ENCODE results near the gene PRM3.
"Not testable (repeated sequence)": the region's sequence is repeated elsewhere in the genome, so short reads cannot be mapped to it uniquely, and the experiment has no call there.

DNA sequence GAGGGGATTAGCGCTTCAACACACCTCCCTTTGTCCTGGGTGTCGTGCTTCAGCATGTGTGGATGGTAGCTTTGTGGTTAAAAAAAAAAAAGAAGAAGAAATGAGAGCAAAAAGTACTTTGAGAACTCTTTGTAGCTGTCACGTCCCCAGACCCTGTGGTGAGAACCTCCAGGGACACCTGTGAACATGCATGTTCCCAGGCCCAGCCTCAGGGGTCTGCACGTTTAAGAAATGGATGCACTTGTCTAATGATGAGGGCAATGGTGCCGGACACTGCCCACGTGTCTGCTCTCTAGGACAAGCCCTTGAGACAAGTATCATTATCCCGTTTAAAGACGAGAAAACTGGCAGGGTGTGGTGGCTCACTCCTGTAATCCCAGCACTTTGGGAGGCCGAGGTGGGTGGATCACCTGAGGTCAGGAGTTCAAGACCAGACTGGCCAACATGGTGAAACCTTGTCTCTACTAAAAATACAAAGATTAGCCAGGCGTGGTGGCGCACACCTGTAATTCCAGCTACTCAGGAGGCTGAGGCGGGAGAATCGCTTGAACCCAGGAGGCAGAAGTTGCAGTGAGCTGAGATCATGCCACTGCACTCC, 25.6 kb upstream of the PRM3 start:
- TF ChIP-seq SUZ12 (IDR thresholded peaks at IDR 0.05); ELF4 (IDR thresholded peaks at IDR 0.05); FOXA1 (IDR thresholded peaks at IDR 0.05); SP1 (IDR thresholded peaks at IDR 0.05); FOXK2 (IDR thresholded peaks at IDR 0.05); CTBP1 (IDR thresholded peaks at IDR 0.05; ENCODE audit: borderline replicate concordance); TARDBP (IDR thresholded peaks at IDR 0.05); BHLHE40 (IDR thresholded peaks at IDR 0.05; ENCODE audit: borderline replicate concordance); HDGF (IDR thresholded peaks at IDR 0.05; ENCODE audit: borderline replicate concordance): not testable (repeated sequence)
